ENCODE data around the gene C2CD4C.
"Not testable (repeated sequence)": the region's sequence is repeated elsewhere in the genome, so short reads cannot be mapped to it uniquely, and the experiment has no call there.

Gene C2CD4C

GRCh38 chr19:437041-437440 is 28.1 kb upstream of the C2CD4C start:
- DNase-seq, result no peak

- DNase-seq, result no peak
Observed at GRCh38 chr19:436413-436950, 27.5 kb upstream of the C2CD4C start.

- DNase-seq, result no peak
Observed at GRCh38 chr19:435707-436412, 26.9 kb upstream of the C2CD4C start.

- DNase-seq, result no peak
Observed at GRCh38 chr19:435056-435706, 26.2 kb upstream of the C2CD4C start.

GRCh38 chr19:434152-434960 is 25.4 kb upstream of the C2CD4C start:
- no peak for DNase-seq

- no peak for DNase-seq
Observed at GRCh38 chr19:430701-431100, 21.8 kb upstream of the C2CD4C start.

- no peak for DNase-seq
Observed at GRCh38 chr19:428149-428548, 19.2 kb upstream of the C2CD4C start.

- not testable (repeated sequence) for DNase-seq
Observed at GRCh38 chr19:427675-428074, 18.7 kb upstream of the C2CD4C start.

- no peak for DNase-seq
Observed at GRCh38 chr19:426725-427445, 17.9 kb upstream of the C2CD4C start.

- DNase-seq, result no peak
Observed at GRCh38 chr19:425056-425455, 16.1 kb upstream of the C2CD4C start.

GRCh38 chr19:424546-424945 is 15.6 kb upstream of the C2CD4C start:
- no peak for DNase-seq

- no peak for DNase-seq
Observed at GRCh38 chr19:423691-424466, 14.9 kb upstream of the C2CD4C start.

GRCh38 chr19:422917-423226 is 13.9 kb upstream of the C2CD4C start:
- DNase-seq, result not testable (repeated sequence)

GRCh38 chr19:422213-422916 is 13.4 kb upstream of the C2CD4C start:
- DNase-seq, result no peak

- no peak for DNase-seq
Observed at GRCh38 chr19:419721-420515, 11.0 kb upstream of the C2CD4C start.

- no peak for DNase-seq
Observed at GRCh38 chr19:418761-419671, 10.1 kb upstream of the C2CD4C start.

GRCh38 chr19:416416-416815 is 7.5 kb upstream of the C2CD4C start:
- DNase-seq, result no peak

- DNase-seq, result no peak
Observed at GRCh38 chr19:415292-415691, 6.3 kb upstream of the C2CD4C start.

GRCh38 chr19:413756-414420 is 4.9 kb upstream of the C2CD4C start:
- peak; percentile 43 for DNase-seq

Data from COR-L47 (cell line).